ENCODE measurements around the gene PCSK5.

PCSK5 gene

DNA sequence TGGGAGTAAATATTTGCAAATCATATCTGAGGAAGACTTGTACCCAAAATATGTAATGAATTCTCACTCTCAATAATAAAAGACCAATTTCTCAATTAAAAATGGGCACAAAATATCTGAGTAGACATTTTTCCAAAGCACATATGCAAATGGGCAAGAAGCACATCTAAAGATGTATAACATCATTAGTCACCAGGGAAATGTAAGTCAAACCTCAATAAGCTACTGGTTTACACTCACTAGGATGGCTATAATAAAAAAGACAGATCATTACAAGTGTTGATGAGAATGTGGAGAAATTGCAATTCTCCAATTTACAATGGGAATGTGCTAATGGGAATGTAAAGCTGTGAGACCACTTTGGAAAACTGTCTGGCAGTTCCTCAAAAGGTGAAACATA lies 13.9 kb downstream of the PCSK5 start:
- no peak for TF ChIP-seq REST (IDR thresholded peaks at IDR 0.05; ENCODE audit: low read depth)
- TF ChIP-seq MAX (IDR thresholded peaks at IDR 0.05), result no peak
- no peak for TF ChIP-seq NFIC (IDR thresholded peaks at IDR 0.05)
- no peak for TF ChIP-seq FOXM1 (IDR thresholded peaks at IDR 0.05; ENCODE audit: borderline replicate concordance, low read depth)
- TF ChIP-seq CEBPB (IDR thresholded peaks at IDR 0.05), result no peak
- TF ChIP-seq TEAD4 (IDR thresholded peaks at IDR 0.05), result no peak
- no peak for TF ChIP-seq EGR1 (IDR thresholded peaks at IDR 0.05)
- no peak for TF ChIP-seq YY1 (IDR thresholded peaks at IDR 0.05; ENCODE audit: low read depth)
- TF ChIP-seq TCF12 (IDR thresholded peaks at IDR 0.05; ENCODE audit: low read depth), result no peak

DNA sequence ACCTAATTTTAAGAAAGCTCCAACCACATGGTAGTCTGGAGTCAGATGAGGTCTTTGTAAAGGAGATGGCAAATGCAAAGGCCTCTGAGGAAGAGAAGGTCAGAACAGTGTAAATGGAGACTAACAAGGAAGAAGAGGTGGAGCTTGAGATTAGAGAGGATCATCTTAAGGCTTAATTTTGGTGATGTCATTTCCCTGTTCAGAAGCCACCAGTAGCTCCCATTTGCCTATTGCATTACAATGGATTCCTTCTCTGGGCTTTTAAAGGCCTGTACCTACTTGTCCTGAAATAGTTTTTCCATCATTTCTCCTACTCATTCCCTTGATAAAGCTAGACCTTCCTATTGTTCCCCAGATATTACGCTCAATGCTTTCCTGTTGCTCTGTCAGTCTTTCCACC lies 16.1 kb downstream of the PCSK5 start:
- TF ChIP-seq MAX (IDR thresholded peaks at IDR 0.05) (no peak), TAF1 (IDR thresholded peaks at IDR 0.05; ENCODE audit: low read depth) (no peak), CREB1 (IDR thresholded peaks at IDR 0.05; ENCODE audit: low read depth) (no peak), TEAD4 (IDR thresholded peaks at IDR 0.05) (no peak), YY1 (IDR thresholded peaks at IDR 0.05; ENCODE audit: low read depth) (no peak), FOXM1 (IDR thresholded peaks at IDR 0.05; ENCODE audit: borderline replicate concordance, low read depth) (no peak), RAD21 (IDR thresholded peaks at IDR 0.05; ENCODE audit: low read depth) (no peak), TCF12 (IDR thresholded peaks at IDR 0.05; ENCODE audit: low read depth) (no peak), CEBPB (IDR thresholded peaks at IDR 0.05) (no peak), EGR1 (IDR thresholded peaks at IDR 0.05) (no peak), REST (IDR thresholded peaks at IDR 0.05; ENCODE audit: low read depth) (no peak), ZBTB7A (IDR thresholded peaks at IDR 0.05; ENCODE audit: low read depth) (no peak), NFIC (IDR thresholded peaks at IDR 0.05) (no peak)
- TF ChIP-seq, protein P1, sequence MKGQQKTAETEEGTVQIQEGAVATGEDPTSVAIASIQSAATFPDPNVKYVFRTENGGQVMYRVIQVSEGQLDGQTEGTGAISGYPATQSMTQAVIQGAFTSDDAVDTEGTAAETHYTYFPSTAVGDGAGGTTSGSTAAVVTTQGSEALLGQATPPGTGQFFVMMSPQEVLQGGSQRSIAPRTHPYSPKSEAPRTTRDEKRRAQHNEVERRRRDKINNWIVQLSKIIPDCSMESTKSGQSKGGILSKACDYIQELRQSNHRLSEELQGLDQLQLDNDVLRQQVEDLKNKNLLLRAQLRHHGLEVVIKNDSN (IDR thresholded peaks at IDR 0.05), result no peak

DNA sequence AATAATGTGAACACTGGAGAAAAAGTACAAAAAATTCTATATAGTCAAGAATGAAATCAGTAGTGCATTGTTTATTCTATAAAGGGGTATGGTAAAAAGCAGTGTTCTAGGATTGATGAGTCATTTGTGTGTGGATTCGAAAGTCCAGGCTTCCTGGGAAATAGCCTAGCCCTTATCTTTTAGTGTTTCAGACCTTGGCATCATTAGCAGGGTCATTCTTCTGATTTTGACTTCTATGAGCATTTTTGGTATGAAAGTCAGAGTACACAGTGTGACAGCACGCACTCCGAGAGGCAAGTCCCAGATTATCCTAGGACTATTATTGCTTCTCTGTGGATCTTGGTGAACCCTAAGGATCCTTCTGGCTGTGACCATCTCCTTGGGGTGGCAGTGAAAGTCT lies 16.9 kb downstream of the PCSK5 start:
- TF ChIP-seq CEBPB (IDR thresholded peaks at IDR 0.05), result no peak
- TF ChIP-seq ZBTB7A (IDR thresholded peaks at IDR 0.05; ENCODE audit: low read depth), result no peak
- TF ChIP-seq, protein P1 (IDR thresholded peaks at IDR 0.05), result no peak
- TF ChIP-seq TEAD4 (IDR thresholded peaks at IDR 0.05), result no peak
- TF ChIP-seq EP300 (IDR thresholded peaks at IDR 0.05; ENCODE audit: borderline replicate concordance), result no peak
- no peak for TF ChIP-seq FOXM1 (IDR thresholded peaks at IDR 0.05; ENCODE audit: borderline replicate concordance, low read depth)

DNA sequence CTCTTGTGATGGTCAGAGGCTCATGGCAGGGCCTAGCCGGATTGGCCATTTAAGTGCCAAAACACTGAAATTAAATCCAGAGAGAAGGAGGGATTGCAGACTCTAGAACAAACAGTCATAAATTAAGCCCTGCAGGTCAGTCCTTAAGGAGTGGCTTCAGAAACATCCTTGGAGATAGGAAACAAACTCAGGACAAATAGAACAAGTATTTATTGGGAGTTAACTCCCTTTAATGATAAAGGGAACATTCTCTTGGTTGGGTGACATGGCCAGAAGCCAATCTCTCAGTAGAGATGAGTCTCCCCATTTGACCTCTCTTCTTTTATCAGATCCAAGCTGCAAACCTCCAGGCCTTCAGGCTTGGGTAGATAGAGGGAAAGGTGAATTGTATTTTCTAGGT lies 17.4 kb downstream of the PCSK5 start:
- TF ChIP-seq EGR1 (IDR thresholded peaks at IDR 0.05), result no peak
- TF ChIP-seq MAX (IDR thresholded peaks at IDR 0.05), result no peak
- TF ChIP-seq NFIC (IDR thresholded peaks at IDR 0.05), result no peak
- no peak for TF ChIP-seq EP300 (IDR thresholded peaks at IDR 0.05; ENCODE audit: borderline replicate concordance)
- TF ChIP-seq ZBTB7A (IDR thresholded peaks at IDR 0.05; ENCODE audit: low read depth), result no peak
- TF ChIP-seq TAF1 (IDR thresholded peaks at IDR 0.05; ENCODE audit: low read depth), result no peak
- TF ChIP-seq REST (IDR thresholded peaks at IDR 0.05; ENCODE audit: low read depth), result no peak
- no peak for TF ChIP-seq FOXM1 (IDR thresholded peaks at IDR 0.05; ENCODE audit: borderline replicate concordance, low read depth)
- no peak for TF ChIP-seq TCF12 (IDR thresholded peaks at IDR 0.05; ENCODE audit: low read depth)
- TF ChIP-seq CEBPB (IDR thresholded peaks at IDR 0.05), result no peak
- no peak for TF ChIP-seq CREB1 (IDR thresholded peaks at IDR 0.05; ENCODE audit: low read depth)
- TF ChIP-seq YY1 (IDR thresholded peaks at IDR 0.05; ENCODE audit: low read depth), result no peak
- TF ChIP-seq, protein P1 (IDR thresholded peaks at IDR 0.05), result no peak
- no peak for TF ChIP-seq TEAD4 (IDR thresholded peaks at IDR 0.05)
- TF ChIP-seq RAD21 (IDR thresholded peaks at IDR 0.05; ENCODE audit: low read depth), result no peak

All from Ishikawa (cell line).